ENCODE results near the gene PPP2R5C.
"Not testable (repeated sequence)": the region's sequence is repeated elsewhere in the genome, so short reads cannot be mapped to it uniquely, and the experiment has no call there.

DNA sequence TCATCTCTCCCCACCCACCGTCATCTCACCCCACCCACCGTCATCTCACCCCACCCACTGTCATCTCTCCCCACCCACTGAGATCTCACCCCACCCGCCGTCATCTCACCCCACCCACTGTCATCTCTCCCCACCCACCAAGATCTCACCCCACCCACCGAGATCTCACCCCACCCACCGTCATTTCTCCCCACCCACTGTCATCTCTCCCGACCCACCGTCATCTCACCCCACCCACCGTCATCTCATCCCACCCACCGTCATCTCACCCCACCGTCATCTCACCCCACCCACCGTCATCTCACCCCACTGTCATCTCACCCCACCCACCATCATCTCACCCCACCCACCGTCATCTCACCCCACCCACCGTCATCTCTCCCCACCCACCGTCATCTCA, 49.2 kb upstream of the PPP2R5C start:
- TF ChIP-seq, protein P1, sequence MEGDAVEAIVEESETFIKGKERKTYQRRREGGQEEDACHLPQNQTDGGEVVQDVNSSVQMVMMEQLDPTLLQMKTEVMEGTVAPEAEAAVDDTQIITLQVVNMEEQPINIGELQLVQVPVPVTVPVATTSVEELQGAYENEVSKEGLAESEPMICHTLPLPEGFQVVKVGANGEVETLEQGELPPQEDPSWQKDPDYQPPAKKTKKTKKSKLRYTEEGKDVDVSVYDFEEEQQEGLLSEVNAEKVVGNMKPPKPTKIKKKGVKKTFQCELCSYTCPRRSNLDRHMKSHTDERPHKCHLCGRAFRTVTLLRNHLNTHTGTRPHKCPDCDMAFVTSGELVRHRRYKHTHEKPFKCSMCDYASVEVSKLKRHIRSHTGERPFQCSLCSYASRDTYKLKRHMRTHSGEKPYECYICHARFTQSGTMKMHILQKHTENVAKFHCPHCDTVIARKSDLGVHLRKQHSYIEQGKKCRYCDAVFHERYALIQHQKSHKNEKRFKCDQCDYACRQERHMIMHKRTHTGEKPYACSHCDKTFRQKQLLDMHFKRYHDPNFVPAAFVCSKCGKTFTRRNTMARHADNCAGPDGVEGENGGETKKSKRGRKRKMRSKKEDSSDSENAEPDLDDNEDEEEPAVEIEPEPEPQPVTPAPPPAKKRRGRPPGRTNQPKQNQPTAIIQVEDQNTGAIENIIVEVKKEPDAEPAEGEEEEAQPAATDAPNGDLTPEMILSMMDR (IDR thresholded peaks at IDR 0.05), result not testable (repeated sequence)
- not testable (repeated sequence) for TF ChIP-seq POLR2A (IDR thresholded peaks at IDR 0.05); POLR2AphosphoS5 (IDR thresholded peaks at IDR 0.05); EP300 (IDR thresholded peaks at IDR 0.05; ENCODE audit: low read depth)

Data from transverse colon (tissue), 4 donors.